Heart left ventricle (tissue), 16 donors: Measurements from ENCODE around the gene KMT5B. TPM values are rescaled to one million over a fixed set of nuclear protein-coding genes. Genes with fewer than 3 reads are reported as not detected.

Experiments
- ATAC-seq, 4 donors: fragments of 200-7000 bp; cut with Tn5 transposase; one replicate each; pipeline ENCODE4 v1.9.1; 2020 to 2022; ENCODE audit warnings: moderate library complexity in 4 of 4, mild to moderate bottlenecking in 3 of 4, moderate number of reproducible peaks in 1 of 4
- DNase-seq, 5 donors: peaks; one replicate each; pipeline ENCODE4 v3.0.0-alpha.2; 2020
- H3K27ac ChIP-seq, 12 donors: fragments of 200-600 bp; sonication (generic) in 4 of 12; one replicate each; pipeline versions ENCODE4 v1.5.0 to v1.8.0; 2016 to 2022; ENCODE audit warnings: mild to moderate bottlenecking in 2 of 12
- H3K27me3 ChIP-seq, 9 donors: fragments of 200-600 bp; sonication (generic) in 2 of 9; one replicate each; pipeline versions ENCODE4 v1.5.1 to v1.8.0; 2016 to 2022; ENCODE audit warnings: mild to moderate bottlenecking in 3 of 9
- H3K36me3 ChIP-seq, 9 donors: fragments of 200-600 bp; sonication (generic) in 2 of 9; one replicate each; pipeline versions ENCODE4 v1.5.0 to v1.8.0; 2018 to 2022; ENCODE audit warnings: mild to moderate bottlenecking in 2 of 9
- H3K4me1 ChIP-seq, 12 donors: fragments of 200-600 bp; sonication (generic) in 4 of 12; one replicate each; pipeline versions ENCODE4 v1.5.0 to v1.8.0; 2016 to 2022; ENCODE audit warnings: mild to moderate bottlenecking in 3 of 12
- H3K4me3 ChIP-seq, 12 donors: fragments of 200-600 bp; sonication (generic) in 4 of 12; one replicate each; pipeline versions ENCODE4 v1.5.0 to v1.8.0; 2017 to 2022; ENCODE audit warnings: mild to moderate bottlenecking in 9 of 12, moderate library complexity in 4 of 12
- H3K9me3 ChIP-seq, 12 donors: fragments of 200-600 bp; sonication (generic) in 4 of 12; one replicate each; pipeline versions ENCODE4 v1.5.0 to v1.8.0; 2016 to 2022; ENCODE audit warnings: mild to moderate bottlenecking in 1 of 12
- POLR2A ChIP-seq, 2 donors: fragments of 450-650 bp; IDR thresholded peaks; one replicate each; pipeline ENCODE4 v1.6.1; 2017; ENCODE audit warnings: antibody characterized with exemption in 2 of 2, mild to moderate bottlenecking in 2 of 2, moderate library complexity in 2 of 2
- WGBS, 4 donors: extraction: QIAGEN DNeasy Blood & Tissue Kit in 2 of 4; methylation state at CpG; one replicate each; pipeline versions ENCODE4 v1.1.5 to v1.1.7; 2013 to 2018; 5-methylcytosine and 5-hydroxymethylcytosine counted together
- intact Hi-C, 10 donors: fragments of 100-400 bp; cut with DNase I; formaldehyde crosslinking; loops; one replicate each; pipeline versions ENCODE4 v1.11.1 to v1.14.2; 2022
- polyA plus RNA-seq, 2 donors: library from polyadenylated mRNA; stranded (reverse); fragments of 200-250 nt; gene quantifications; one replicate each; pipeline ENCODE4 v1.2.3, GENCODE V29; 2013
- total RNA-seq, 9 donors: library from RNA; depleted of rRNA in 2 of 9; stranded (reverse); fragments of >200 nt in 2 of 9; fragmentation: NEBNext Ultra II Directional in 3 of 9; extraction: Animal tissue kit (Norgen Biotek cat#: 25700) in 3 of 9; gene quantifications; one replicate each; pipeline versions ENCODE4 v1.1.0 to v1.2.4, GENCODE V29; 2016 to 2023
- TF ChIP-seq, protein P1 (sequence below), 12 donors: fragments of 200-600 bp; sonication (generic) in 4 of 12; IDR thresholded peaks; one replicate each; pipeline versions ENCODE4 v1.5.0 to v1.8.0; 2018 to 2022; ENCODE audit warnings: antibody characterized with exemption in 12 of 12, mild to moderate bottlenecking in 5 of 12
- donor health status: ischemic (EF 13 %, LVEDD 7.1; RV severe dilation, severe dysfunction).
- donor health status: healthy with polysubstance abuse.
- donor health status: DM: no; HTN: yes; CAD: no.
- donor health status: DM: no; HTN: no; CAD: no.
- donor health status: ischemic (EF 25% LVEDD 6.9; RV normal size, moderate dysfunction).
- donor health status: ischemic (EF 25% LVEDD 5.7; RV mildly dilated, moderate dysfunction).
- donor health status: healthy.
- donor health status: DM: yes; HTN: yes; CAD: no.
- donor health status: ischemic (EF 35%, LVEDD 5.7; RV mildly dilated, moderate dysfunction).
- donor health status: nonischemic (EF 11% LVEDD 7.7; RV severe dilation, severe dysfunction).
- donor health status: DM: yes; HTN: yes; CAD: no.
- donor health status: PGD.
- donor health status: ischemic (EF 29% LVEDD 5.4; RV normal size, mild dysfunction).
- donor health status: nonischemic (EF 23%, LVEDD 6.1; RV moderate dilation, normal function).

The KMT5B gene
- total and polyA plus RNA-seq, 11 donors = 15.5 to 37.0 (median 26.5) TPM

DNA sequence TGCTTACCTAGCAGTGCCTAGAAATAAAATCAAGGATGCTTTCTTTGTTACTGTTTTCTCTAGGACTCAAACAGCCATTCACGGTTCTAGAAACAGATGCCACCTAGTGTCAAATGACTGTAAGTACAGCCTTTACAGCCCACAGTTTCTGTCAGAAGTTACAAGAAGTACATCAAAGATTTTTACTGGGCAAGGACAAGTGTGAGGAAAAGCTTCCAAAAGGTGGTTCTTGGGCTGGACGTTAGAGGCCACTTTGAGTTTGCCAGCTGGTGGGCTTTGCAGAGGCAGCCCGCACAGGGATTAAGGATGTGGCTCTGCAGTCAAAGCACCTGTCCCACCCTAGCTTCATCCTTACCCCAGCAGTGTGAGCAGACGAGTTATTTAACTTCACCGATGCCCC, 6.9 kb downstream of the KMT5B start:
- DNase-seq = no peak
- TF ChIP-seq, protein P1, sequence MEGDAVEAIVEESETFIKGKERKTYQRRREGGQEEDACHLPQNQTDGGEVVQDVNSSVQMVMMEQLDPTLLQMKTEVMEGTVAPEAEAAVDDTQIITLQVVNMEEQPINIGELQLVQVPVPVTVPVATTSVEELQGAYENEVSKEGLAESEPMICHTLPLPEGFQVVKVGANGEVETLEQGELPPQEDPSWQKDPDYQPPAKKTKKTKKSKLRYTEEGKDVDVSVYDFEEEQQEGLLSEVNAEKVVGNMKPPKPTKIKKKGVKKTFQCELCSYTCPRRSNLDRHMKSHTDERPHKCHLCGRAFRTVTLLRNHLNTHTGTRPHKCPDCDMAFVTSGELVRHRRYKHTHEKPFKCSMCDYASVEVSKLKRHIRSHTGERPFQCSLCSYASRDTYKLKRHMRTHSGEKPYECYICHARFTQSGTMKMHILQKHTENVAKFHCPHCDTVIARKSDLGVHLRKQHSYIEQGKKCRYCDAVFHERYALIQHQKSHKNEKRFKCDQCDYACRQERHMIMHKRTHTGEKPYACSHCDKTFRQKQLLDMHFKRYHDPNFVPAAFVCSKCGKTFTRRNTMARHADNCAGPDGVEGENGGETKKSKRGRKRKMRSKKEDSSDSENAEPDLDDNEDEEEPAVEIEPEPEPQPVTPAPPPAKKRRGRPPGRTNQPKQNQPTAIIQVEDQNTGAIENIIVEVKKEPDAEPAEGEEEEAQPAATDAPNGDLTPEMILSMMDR (IDR thresholded peaks at IDR 0.05) = peak; percentile 70 to 88 (median 80)
- TF ChIP-seq POLR2A (IDR thresholded peaks at IDR 0.05) = no peak
- Histone ChIP-seq H3K4me3 (no peak overlapping the region), H3K9me3 (no peaks in the 10 kb centered on the region), H3K36me3 (no peaks in the 10 kb centered on the region), H3K27ac (no peak overlapping the region), H3K27me3 (no peaks in the 10 kb centered on the region), H3K4me1 (peaks cover 0 to 84% (median 66%) of the 10 kb centered on the region in 12 donors)
- intact Hi-C loops = loop anchor here in 7 of 10 donors (5.0 to 10.0 kb wide), 8 partner anchors 84 to 241 kb away; partner anchors contain the start of genes TCIRG1 (in 2 of the 7), ALDH3B1 (in 1 of the 7), CHKA (in 1 of the 7) and NDUFS8 (in 1 of the 7)
- WGBS, 4 donors = 25 to 28% (median 27%) methylated on average over 5 of the region's 5 CpGs
- ATAC-seq = peak in 3 of 4 donors; percentile 38 to 40 (median 38)

DNA sequence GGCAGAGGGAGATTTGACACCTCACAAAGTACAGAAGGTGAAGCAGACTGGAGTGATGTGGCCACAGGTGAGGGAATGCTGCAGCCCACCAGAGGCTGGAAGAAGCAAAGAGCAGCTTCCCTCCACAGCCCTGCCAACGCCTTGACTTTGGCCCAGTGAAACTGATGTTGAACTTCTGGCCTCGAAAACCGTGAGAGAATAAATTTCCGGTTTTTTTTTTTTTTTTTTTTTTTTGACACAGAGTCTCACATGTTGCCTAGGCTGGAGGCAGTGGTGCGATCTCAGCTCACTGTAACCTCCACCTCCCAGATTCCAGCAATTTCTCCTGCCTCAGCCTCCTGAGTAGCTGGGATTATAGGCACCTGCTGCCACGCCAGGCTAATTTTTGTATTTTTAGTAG, 8.7 kb downstream of the KMT5B start:
- Histone ChIP-seq H3K27ac (no peak overlapping the region), H3K27me3 (no peaks in the 10 kb centered on the region), H3K9me3 (no peaks in the 10 kb centered on the region), H3K4me1 (peaks cover 0 to 84% (median 67%) of the 10 kb centered on the region in 12 donors), H3K4me3 (no peak overlapping the region), H3K36me3 (no peaks in the 10 kb centered on the region)
- intact Hi-C loops = loop anchor here in 6 of 10 donors (10.0 kb wide), 4 partner anchors 130 to 200 kb away; partner anchors contain the start of genes ALDH3B1 (in 1 of the 6), NDUFS8 (in 1 of the 6), TCIRG1 (in 1 of the 6) and UNC93B1 (in 1 of the 6)
- DNase-seq = no peak
- TF ChIP-seq POLR2A (IDR thresholded peaks at IDR 0.05) = no peak
- TF ChIP-seq, protein P1 (IDR thresholded peaks at IDR 0.05) = no peak
- WGBS, 4 donors = 51 to 67% (median 57%) methylated on average over 6 of the region's 6 CpGs
- no peak for ATAC-seq

- WGBS, 4 donors = 59 to 70% (median 62%) methylated on average over 2 of the region's 2 CpGs
- intact Hi-C loops = loop anchor here in 6 of 10 donors (10.0 kb wide), 4 partner anchors 127 to 197 kb away; partner anchors contain the start of genes ALDH3B1 (in 1 of the 6), NDUFS8 (in 1 of the 6), TCIRG1 (in 1 of the 6) and UNC93B1 (in 1 of the 6)
- TF ChIP-seq, protein P1 (IDR thresholded peaks at IDR 0.05) = no peak
- no peak for TF ChIP-seq POLR2A (IDR thresholded peaks at IDR 0.05)
- no peak for ATAC-seq
- Histone ChIP-seq H3K27ac (no peak overlapping the region), H3K4me3 (no peak overlapping the region), H3K9me3 (no peaks in the 10 kb centered on the region), H3K27me3 (no peaks in the 10 kb centered on the region), H3K36me3 (no peaks in the 10 kb centered on the region), H3K4me1 (peaks cover 0 to 85% (median 69%) of the 10 kb centered on the region in 12 donors)
- no peak for DNase-seq
Observed at GRCh38 chr11:68202165-68202564, 10.9 kb downstream of the KMT5B start.

DNA sequence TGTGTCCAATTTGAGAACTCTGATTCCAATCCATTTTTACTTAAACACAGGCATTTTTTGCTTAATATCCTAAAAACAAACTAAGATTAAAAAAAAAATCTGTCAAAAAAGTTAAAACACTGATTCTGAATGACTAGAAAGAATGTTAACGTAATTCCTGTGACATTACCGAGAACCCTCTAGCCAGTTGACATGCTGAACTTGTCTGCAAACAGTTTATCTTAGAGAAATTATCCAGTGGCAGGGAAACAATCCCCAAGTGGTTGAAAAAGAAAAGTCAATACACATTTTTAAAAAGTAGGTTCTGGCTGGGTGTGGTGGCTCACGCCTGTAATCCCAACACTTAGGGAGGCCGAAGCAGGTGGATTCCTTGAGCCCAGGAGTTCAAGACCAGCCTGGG, 11.6 kb downstream of the KMT5B start:
- ATAC-seq = no peak
- Histone ChIP-seq H3K36me3 (no peaks in the 10 kb centered on the region), H3K4me3 (no peak overlapping the region), H3K27ac (no peak overlapping the region), H3K9me3 (no peaks in the 10 kb centered on the region), H3K4me1 (peaks cover 0 to 80% (median 65%) of the 10 kb centered on the region in 12 donors), H3K27me3 (no peaks in the 10 kb centered on the region)
- WGBS, 4 donors = 73 to 83% (median 79%) methylated on average over 4 of the region's 4 CpGs
- no peak for TF ChIP-seq POLR2A (IDR thresholded peaks at IDR 0.05)
- TF ChIP-seq, protein P1 (IDR thresholded peaks at IDR 0.05) = no peak
- intact Hi-C loops = loop anchor here in 6 of 10 donors (10.0 kb wide), 4 partner anchors 127 to 197 kb away; partner anchors contain the start of genes ALDH3B1 (in 1 of the 6), NDUFS8 (in 1 of the 6), TCIRG1 (in 1 of the 6) and UNC93B1 (in 1 of the 6)
- no peak for DNase-seq
